Gastroesophageal sphincter (tissue), 3 donors: ENCODE measurements around the gene AP3D1.

Experiments used
- CTCF ChIP-seq, 4 experiments: fragments of 200-600 bp in 2 of 4; fragments of 450-650 bp in 2 of 4; sonication (generic) in 1 of 4; IDR thresholded peaks; one replicate each; pipeline ENCODE4 v1.5.1; 2017 to 2019; ENCODE audit warnings: antibody characterized with exemption in 4 of 4, mild to moderate bottlenecking in 2 of 4, moderate library complexity in 2 of 4
- POLR2A ChIP-seq, 2 donors: fragments of 450-650 bp; IDR thresholded peaks; one replicate each; pipeline ENCODE4 v1.6.1; 2017; ENCODE audit warnings: antibody characterized with exemption in 2 of 2, mild to moderate bottlenecking in 2 of 2, moderate library complexity in 1 of 2

GRCh38 chr19:2050991-2051772 lies 100.2 kb downstream of the AP3D1 start, which contains the start of gene MKNK2:
- peak in 3 of 4 experiments; percentile 55 to 81 (median 62) for TF ChIP-seq CTCF (IDR thresholded peaks at IDR 0.05)
- peak; percentile 99 to 100 for TF ChIP-seq POLR2A (IDR thresholded peaks at IDR 0.05)
